Prostate gland (tissue), 2 donors: ENCODE measurements around the gene METTL26.

ENCODE experiments used
- POLR2A ChIP-seq: fragments of 450-650 bp; IDR thresholded peaks from one replicate; pipeline ENCODE4 v1.6.1; 2016; ENCODE audit warnings: antibody characterized with exemption, mild to moderate bottlenecking
- TF ChIP-seq, protein P1 (sequence below), 4 experiments: fragments of 200-600 bp in 2 of 4; fragments of 450-650 bp in 2 of 4; sonication (generic) in 2 of 4; IDR thresholded peaks; 1 replicate in 3 of 4; 2 replicates in 1 of 4; pipeline ENCODE4 v1.5.1; 2016 to 2019; ENCODE audit warnings: antibody characterized with exemption in 4 of 4, mild to moderate bottlenecking in 2 of 4, moderate library complexity in 2 of 4

DNA sequence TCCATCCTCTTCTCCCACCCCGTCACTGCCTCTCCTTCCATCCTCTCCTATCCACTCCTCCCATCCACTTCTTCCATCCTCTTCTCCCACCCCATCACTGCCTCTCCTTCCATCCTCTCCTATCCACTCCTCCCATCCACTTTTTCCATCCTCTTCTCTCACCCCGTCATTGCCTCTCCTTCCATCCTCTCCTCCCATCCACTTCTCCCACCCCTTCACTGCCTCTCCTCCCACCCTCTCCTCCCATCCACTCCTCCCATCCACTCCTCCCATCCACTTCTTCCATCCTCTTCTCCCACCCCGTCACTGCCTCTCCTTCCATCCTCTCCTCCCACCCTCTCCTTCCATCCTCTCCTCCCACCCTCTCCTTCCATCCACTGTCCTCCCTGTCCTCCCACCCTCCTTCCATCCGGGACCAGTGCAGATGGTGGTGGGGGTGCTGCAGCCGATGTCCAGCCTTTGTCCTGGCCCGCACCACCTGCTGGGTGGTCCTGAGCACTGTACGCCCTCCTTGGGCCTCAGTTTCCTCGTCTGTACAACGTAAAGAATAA lies 4.2 kb downstream of the METTL26 start:
- TF ChIP-seq, protein P1, sequence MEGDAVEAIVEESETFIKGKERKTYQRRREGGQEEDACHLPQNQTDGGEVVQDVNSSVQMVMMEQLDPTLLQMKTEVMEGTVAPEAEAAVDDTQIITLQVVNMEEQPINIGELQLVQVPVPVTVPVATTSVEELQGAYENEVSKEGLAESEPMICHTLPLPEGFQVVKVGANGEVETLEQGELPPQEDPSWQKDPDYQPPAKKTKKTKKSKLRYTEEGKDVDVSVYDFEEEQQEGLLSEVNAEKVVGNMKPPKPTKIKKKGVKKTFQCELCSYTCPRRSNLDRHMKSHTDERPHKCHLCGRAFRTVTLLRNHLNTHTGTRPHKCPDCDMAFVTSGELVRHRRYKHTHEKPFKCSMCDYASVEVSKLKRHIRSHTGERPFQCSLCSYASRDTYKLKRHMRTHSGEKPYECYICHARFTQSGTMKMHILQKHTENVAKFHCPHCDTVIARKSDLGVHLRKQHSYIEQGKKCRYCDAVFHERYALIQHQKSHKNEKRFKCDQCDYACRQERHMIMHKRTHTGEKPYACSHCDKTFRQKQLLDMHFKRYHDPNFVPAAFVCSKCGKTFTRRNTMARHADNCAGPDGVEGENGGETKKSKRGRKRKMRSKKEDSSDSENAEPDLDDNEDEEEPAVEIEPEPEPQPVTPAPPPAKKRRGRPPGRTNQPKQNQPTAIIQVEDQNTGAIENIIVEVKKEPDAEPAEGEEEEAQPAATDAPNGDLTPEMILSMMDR (IDR thresholded peaks at IDR 0.05): no peak
- no peak for TF ChIP-seq POLR2A
